ENCODE data around the gene HLA-DOB. TPM values are rescaled to one million over a fixed set of nuclear protein-coding genes. Genes with fewer than 3 reads are reported as not detected.

Gene HLA-DOB
- total and polyA plus RNA-seq, 2 of the 13 experiments (the other 11 are each of a cell fraction or from before 2014, with no cell fraction given): not detected

- TF ChIP-seq ELK4 (CRISPR knock-in tag; IDR thresholded peaks at IDR 0.05; ENCODE audit: borderline replicate concordance): no peak
- peak; percentile 46; the same call in 1 of the 2 replicates for TF ChIP-seq ZKSCAN8 (CRISPR knock-in tag; IDR thresholded peaks at IDR 0.05; ENCODE audit: borderline replicate concordance)
- TF ChIP-seq TEAD3 (CRISPR knock-in tag; optimal IDR thresholded peaks at IDR 0.05; ENCODE audit: borderline replicate concordance): peak; percentile 63
- peak; percentile 68 for TF ChIP-seq KMT2A (CRISPR knock-in tag; IDR thresholded peaks at IDR 0.05)
- peak; percentile 1; the same call in 1 of the 2 replicates for TF ChIP-seq ZNF609 (CRISPR knock-in tag; IDR thresholded peaks at IDR 0.05; ENCODE audit: borderline replicate concordance)
- TF ChIP-seq DRAP1 (CRISPR knock-in tag; IDR thresholded peaks at IDR 0.05): peak; percentile 63; the same call in 1 of the 2 replicates
- TF ChIP-seq ZBTB8A (CRISPR knock-in tag; IDR thresholded peaks at IDR 0.05; ENCODE audit: borderline replicate concordance, low read depth): no peak
- TF ChIP-seq ZNF703 (CRISPR knock-in tag; IDR thresholded peaks at IDR 0.05; ENCODE audit: borderline replicate concordance): no peak
- TF ChIP-seq ZBTB37 (CRISPR knock-in tag; IDR thresholded peaks at IDR 0.05): no peak
- no peak; the same call in 1 of the 2 replicates for TF ChIP-seq ZBTB44 (CRISPR knock-in tag; IDR thresholded peaks at IDR 0.05)
- TF ChIP-seq ZNF614 (CRISPR knock-in tag; IDR thresholded peaks at IDR 0.05; ENCODE audit: borderline replicate concordance): peak; percentile 95
- peak; percentile 70 for TF ChIP-seq YEATS4 (CRISPR knock-in tag; IDR thresholded peaks at IDR 0.05; ENCODE audit: borderline replicate concordance)
- TF ChIP-seq PPARG (CRISPR knock-in tag; conservative IDR thresholded peaks at IDR 0.05): no peak
- TF ChIP-seq MAX (IDR thresholded peaks at IDR 0.05): peak; percentile 73; the same call in 1 of the 2 replicates
- TF ChIP-seq THYN1 (CRISPR knock-in tag; IDR thresholded peaks at IDR 0.05; ENCODE audit: borderline replicate concordance, low read depth): no peak
- peak; percentile 56; the same call in 1 of the 2 replicates for TF ChIP-seq BCL6 (CRISPR knock-in tag; IDR thresholded peaks at IDR 0.05)
- peak; percentile 77; the same call in 1 of the 2 replicates for TF ChIP-seq GFI1 (CRISPR knock-in tag; IDR thresholded peaks at IDR 0.05; ENCODE audit: borderline replicate concordance)
- no peak for TF ChIP-seq CENPX (CRISPR knock-in tag; IDR thresholded peaks at IDR 0.05)
Observed at GRCh38 chr6:32853541-32854375, 37.0 kb upstream of the HLA-DOB start, which contains the start of the genes PSMB9 and TAP1 (continued).

Measured in HepG2 (cell line).